ENCODE data around the gene TPRG1L. TPM values are rescaled to one million over a fixed set of nuclear protein-coding genes. Genes with fewer than 3 reads are reported as not detected.

Gene TPRG1L
- total and polyA plus RNA-seq, 3 donors from 2014 or later: 30.6 to 40.9 (median 33.3) TPM

DNA sequence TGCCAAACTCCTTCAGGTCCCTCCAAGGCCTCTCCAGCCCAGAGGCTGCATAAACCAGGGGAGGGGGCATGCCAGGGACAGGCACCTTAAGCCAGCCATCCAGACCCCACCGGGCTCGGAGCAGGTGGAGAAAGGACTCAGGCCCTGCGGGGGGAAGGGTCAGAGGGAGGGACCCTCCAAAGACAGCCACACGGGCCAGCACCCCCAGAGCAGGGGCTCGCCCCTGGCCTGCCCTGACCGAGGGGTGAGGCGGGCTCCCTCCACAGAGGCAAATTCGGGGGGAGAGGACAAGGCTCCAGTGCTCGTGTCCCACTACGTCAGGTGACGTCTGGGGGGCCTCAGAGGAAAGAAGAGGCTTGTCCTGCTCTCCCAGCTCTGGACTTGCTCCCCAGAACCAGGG is 21.7 kb upstream of the TPRG1L start:
- Histone ChIP-seq H3K9me3 (no peaks in the 10 kb centered on the region), H3K36me3 (ENCODE audit: low read depth, missing control alignments) (no peaks in the 10 kb centered on the region), H3K27ac (no peak overlapping the region), H3K4me3 (no peak overlapping the region), H3K4me1 (peaks cover 4% of the 10 kb centered on the region), H3K27me3 (no peaks in the 10 kb centered on the region)
- TF ChIP-seq, protein P1, sequence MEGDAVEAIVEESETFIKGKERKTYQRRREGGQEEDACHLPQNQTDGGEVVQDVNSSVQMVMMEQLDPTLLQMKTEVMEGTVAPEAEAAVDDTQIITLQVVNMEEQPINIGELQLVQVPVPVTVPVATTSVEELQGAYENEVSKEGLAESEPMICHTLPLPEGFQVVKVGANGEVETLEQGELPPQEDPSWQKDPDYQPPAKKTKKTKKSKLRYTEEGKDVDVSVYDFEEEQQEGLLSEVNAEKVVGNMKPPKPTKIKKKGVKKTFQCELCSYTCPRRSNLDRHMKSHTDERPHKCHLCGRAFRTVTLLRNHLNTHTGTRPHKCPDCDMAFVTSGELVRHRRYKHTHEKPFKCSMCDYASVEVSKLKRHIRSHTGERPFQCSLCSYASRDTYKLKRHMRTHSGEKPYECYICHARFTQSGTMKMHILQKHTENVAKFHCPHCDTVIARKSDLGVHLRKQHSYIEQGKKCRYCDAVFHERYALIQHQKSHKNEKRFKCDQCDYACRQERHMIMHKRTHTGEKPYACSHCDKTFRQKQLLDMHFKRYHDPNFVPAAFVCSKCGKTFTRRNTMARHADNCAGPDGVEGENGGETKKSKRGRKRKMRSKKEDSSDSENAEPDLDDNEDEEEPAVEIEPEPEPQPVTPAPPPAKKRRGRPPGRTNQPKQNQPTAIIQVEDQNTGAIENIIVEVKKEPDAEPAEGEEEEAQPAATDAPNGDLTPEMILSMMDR (IDR thresholded peaks at IDR 0.05): no peak
- no peak for TF ChIP-seq POLR2A (IDR thresholded peaks at IDR 0.05)
- intact Hi-C loops (cut with DNase I; ENCODE audit: low total_unique reads): no loop called here
- no peak for DNase-seq
- WGBS, 2 donors: 91 to 94% methylated on average over 6 to 11 of the region's 11 CpGs

GRCh38 chr1:3603571-3604467 is 21.0 kb upstream of the TPRG1L start:
- Histone ChIP-seq H3K9me3 (no peaks in the 10 kb centered on the region), H3K36me3 (ENCODE audit: low read depth, missing control alignments) (no peaks in the 10 kb centered on the region), H3K27ac (no peak overlapping the region), H3K27me3 (no peaks in the 10 kb centered on the region), H3K4me3 (no peak overlapping the region), H3K4me1 (no peaks in the 10 kb centered on the region)
- DNase-seq: no peak
- WGBS, 2 donors: 88 to 89% methylated on average over 12 to 27 of the region's 29 CpGs
- intact Hi-C loops (cut with DNase I; ENCODE audit: low total_unique reads): no loop called here
- TF ChIP-seq POLR2A (IDR thresholded peaks at IDR 0.05): no peak
- TF ChIP-seq, protein P1 (IDR thresholded peaks at IDR 0.05): no peak

- Histone ChIP-seq H3K27ac (no peak overlapping the region), H3K4me3 (no peak overlapping the region), H3K36me3 (ENCODE audit: low read depth, missing control alignments) (no peaks in the 10 kb centered on the region), H3K27me3 (no peaks in the 10 kb centered on the region), H3K4me1 (no peaks in the 10 kb centered on the region), H3K9me3 (no peaks in the 10 kb centered on the region)
- DNase-seq: no peak
- WGBS, 2 donors: 94 to 97% methylated on average over 5 to 8 of the region's 8 CpGs
- intact Hi-C loops (cut with DNase I; ENCODE audit: low total_unique reads): no loop called here
- TF ChIP-seq POLR2A (IDR thresholded peaks at IDR 0.05): no peak
- TF ChIP-seq, protein P1 (IDR thresholded peaks at IDR 0.05): no peak
These were observed 20.3 kb upstream of the TPRG1L start for GRCh38 chr1:3604468-3604974.

GRCh38 chr1:3604997-3605823 is 19.6 kb upstream of the TPRG1L start:
- TF ChIP-seq, protein P1 (IDR thresholded peaks at IDR 0.05): no peak
- TF ChIP-seq POLR2A (IDR thresholded peaks at IDR 0.05): no peak
- intact Hi-C loops (cut with DNase I; ENCODE audit: low total_unique reads): no loop called here
- Histone ChIP-seq H3K9me3 (no peaks in the 10 kb centered on the region), H3K27ac (no peak overlapping the region), H3K4me1 (peaks cover under 1% of the 10 kb centered on the region), H3K4me3 (no peak overlapping the region), H3K36me3 (ENCODE audit: low read depth, missing control alignments) (no peaks in the 10 kb centered on the region), H3K27me3 (no peaks in the 10 kb centered on the region)
- DNase-seq: no peak
- WGBS, 2 donors: 95 to 97% methylated on average over 7 of the region's 7 CpGs

All from testis (tissue), 3 donors.